GM13976 (cell line): ENCODE measurements around the gene FAM120A.

Experiments used
- DNase-seq: peaks from one replicate; pipeline ENCODE4 v3.0.0; 2012; ENCODE audit warnings: low spot score
- in situ Hi-C: fragments of 300-500 bp; cut with MboI; formaldehyde crosslinking; loops from one replicate; pipeline ENCODE4 v1.12.0; 2022; ENCODE audit warnings: low sequenced_read_pairs, mixed read lengths, inconsistent platforms; ENCODE audit not compliant: unreplicated experiment
- TF ChIP-seq, protein P1 (sequence below): IDR thresholded peaks from 2 replicates; pipeline ENCODE4 v1.5.1; 2012; ENCODE audit warnings: borderline replicate concordance, mild to moderate bottlenecking; ENCODE audit not compliant: insufficient read depth; ENCODE audit errors: extremely low read depth, missing control alignments, control extremely low read depth

Gene FAM120A

DNA sequence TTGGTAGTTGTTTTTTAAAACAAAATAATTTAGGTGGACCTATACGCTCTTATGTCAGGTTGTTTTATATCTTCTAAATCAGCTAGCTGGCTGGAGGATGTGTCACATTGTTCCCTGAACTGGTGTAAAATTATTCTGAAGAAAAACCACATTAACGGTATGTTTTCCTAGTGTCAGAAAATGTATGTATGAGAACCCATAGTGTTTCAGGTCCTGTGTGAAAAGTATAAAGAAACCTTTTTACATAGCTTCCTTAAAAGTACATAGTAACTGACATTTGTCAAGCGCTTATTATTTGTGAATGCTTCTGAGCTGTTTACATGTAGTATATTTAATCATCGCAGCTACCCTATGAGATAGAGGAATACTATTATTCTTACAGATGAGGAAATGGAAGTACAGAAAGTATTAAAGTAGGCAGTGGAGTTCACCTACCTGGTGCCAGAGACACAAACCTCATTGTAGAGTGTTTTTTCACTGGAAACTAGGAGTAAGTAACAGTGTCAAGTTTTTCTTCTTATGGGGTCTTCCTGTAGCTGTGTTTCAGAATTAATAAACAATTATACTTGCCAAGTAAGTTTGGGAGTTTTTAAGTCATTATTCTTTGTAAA lies 12.3 kb downstream of the FAM120A start:
- TF ChIP-seq, protein P1, sequence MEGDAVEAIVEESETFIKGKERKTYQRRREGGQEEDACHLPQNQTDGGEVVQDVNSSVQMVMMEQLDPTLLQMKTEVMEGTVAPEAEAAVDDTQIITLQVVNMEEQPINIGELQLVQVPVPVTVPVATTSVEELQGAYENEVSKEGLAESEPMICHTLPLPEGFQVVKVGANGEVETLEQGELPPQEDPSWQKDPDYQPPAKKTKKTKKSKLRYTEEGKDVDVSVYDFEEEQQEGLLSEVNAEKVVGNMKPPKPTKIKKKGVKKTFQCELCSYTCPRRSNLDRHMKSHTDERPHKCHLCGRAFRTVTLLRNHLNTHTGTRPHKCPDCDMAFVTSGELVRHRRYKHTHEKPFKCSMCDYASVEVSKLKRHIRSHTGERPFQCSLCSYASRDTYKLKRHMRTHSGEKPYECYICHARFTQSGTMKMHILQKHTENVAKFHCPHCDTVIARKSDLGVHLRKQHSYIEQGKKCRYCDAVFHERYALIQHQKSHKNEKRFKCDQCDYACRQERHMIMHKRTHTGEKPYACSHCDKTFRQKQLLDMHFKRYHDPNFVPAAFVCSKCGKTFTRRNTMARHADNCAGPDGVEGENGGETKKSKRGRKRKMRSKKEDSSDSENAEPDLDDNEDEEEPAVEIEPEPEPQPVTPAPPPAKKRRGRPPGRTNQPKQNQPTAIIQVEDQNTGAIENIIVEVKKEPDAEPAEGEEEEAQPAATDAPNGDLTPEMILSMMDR: no peak
- no peak for DNase-seq
- in situ Hi-C loops: no loop called here

DNA sequence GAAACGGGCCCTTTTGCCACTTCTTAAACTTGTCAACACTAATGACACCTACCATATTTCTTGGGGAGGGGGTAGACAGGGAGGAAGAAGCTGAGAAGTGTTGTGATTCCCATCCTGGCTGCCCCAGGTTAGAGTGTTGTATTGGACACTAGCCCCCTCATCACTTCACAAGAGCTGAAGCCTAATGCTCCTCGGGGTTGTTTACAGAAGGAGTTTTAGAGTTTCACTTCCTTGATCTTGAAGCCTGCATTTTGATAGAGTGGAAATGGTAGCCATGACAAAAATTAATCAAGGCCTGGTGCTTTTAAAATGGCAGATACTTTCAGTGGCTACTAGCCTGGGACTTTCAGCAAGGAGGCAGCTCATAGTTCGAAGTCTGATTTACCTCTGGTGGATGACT lies 12.9 kb downstream of the FAM120A start:
- peak; percentile 35 for DNase-seq
- in situ Hi-C loops: no loop called here
- TF ChIP-seq, protein P1: no peak

DNA sequence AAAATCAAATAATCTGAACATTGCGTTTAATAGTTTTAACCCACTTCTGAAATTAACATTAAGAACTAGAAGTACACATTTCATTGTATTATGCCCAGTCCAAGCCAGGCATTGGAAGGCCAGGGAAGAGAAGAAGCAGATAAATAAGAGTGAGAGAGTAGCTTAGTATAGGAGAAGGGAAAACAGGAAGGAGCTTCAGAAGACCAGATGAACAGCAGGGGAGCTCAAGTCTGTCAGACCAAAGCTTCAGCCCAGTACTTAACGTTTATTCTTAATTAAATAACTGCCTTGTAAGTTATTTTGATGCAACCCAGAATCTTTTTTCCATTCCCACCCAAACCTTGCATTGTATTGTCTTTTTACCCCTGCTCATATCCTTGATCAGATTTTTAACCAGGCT lies 13.4 kb downstream of the FAM120A start:
- TF ChIP-seq, protein P1: no peak
- in situ Hi-C loops: no loop called here
- no peak for DNase-seq

DNA sequence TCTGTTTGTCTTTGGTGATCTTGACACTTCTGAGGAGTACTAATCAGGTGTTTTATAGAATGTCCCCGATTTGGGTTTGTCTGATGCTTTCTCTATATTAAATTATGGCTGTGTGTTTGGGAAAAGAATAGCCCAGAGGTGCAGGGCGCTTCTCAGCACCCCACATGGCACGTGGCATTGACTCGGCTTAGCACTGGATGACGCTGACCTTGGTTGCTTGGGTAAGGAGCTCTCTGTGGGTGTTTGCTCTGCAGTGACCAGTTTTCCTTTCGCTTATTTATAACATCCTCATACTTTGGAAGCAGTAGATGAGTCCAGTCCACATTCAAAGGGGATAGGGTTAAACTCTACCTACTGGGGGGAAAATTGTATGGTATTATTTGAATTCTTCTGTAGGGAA lies 14.4 kb downstream of the FAM120A start:
- TF ChIP-seq, protein P1: no peak
- in situ Hi-C loops: no loop called here
- no peak for DNase-seq

DNA sequence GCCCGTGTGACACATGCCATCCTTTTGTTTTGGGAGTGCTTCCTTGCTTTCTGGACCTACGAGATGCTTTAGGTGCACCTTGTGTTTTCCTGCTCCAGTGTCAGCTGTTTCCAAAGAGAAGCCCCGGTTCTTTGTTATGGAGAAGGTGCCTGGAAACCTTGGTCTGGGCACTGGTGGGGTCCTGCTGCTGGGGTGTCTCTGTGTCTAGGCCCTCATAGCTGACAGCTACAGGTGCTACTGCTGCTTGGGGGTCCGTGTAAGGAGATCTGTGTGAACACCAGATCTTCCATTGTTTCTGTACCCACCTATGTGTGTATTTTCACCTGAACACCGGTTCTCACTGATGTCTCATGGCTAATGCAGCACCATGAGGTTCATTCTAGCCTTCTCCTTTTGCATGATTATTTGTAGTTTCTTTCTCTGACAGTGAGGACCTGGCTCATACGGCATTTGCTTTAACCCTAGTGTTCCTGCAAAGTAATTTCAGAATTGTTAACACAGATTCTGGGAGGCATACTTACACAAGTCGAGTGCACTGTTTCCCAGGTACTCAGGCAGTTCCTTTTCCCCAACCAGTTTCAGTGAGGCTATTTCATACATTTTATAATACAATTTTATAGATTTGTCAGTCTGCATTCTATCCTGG lies 15.1 kb downstream of the FAM120A start:
- no peak for DNase-seq
- in situ Hi-C loops: no loop called here
- TF ChIP-seq, protein P1: no peak

DNA sequence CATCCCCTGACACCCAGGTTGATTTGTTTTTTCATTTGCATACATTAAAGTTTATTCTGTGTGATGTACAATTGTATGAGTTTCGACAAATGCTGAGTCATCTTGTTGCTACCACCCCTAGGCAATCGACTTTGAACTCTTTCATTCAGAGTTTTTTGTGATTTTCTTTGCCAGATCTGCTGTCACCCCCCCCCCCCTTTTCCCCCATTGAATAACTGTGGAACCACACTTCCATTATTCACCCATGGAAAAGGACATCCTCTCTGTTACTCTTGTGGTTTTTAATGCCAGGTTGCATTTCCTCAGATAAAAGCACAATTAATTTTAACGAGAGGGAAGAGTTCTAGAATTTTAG lies 15.6 kb downstream of the FAM120A start:
- in situ Hi-C loops: no loop called here
- TF ChIP-seq, protein P1: no peak
- no peak for DNase-seq
